OCI-LY1 (cell line): ENCODE measurements around the gene ALOX5.

Experiments
- H2AFZ ChIP-seq: fragments of 200-600 bp; sonication (generic), shearing (Covaris generic); 2 replicates; pipeline ENCODE4 v1.6.0; 2014; ENCODE audit warnings: antibody characterized with exemption, mild to moderate bottlenecking, low read length
- H3F3A ChIP-seq: fragments of 200-600 bp; sonication (generic), shearing (Covaris generic); 2 replicates; pipeline ENCODE4 v1.6.0; 2014; ENCODE audit warnings: mild to moderate bottlenecking, antibody characterized with exemption, low read length, moderate library complexity; ENCODE audit not compliant: insufficient read depth
- H3K27ac ChIP-seq: fragments of 200-600 bp; sonication (generic); 2 replicates; pipeline ENCODE4 v1.5.1; 2014; ENCODE audit warnings: low read length, mixed run types, mild to moderate bottlenecking, low read depth; ENCODE audit not compliant: poor library complexity, severe bottlenecking
- H3K27me3 ChIP-seq: fragments of 200-600 bp; sonication (generic); 2 replicates; pipeline ENCODE4 v1.6.0; 2014; ENCODE audit warnings: antibody characterized with exemption, mild to moderate bottlenecking, low read length, moderate library complexity; ENCODE audit not compliant: insufficient read depth
- H3K36me3 ChIP-seq: fragments of 200-600 bp; sonication (generic); 2 replicates; pipeline ENCODE4 v1.6.1; 2014; ENCODE audit warnings: mild to moderate bottlenecking, antibody characterized with exemption, low read length, moderate library complexity, mixed read lengths; ENCODE audit not compliant: insufficient read depth
- H3K4me1 ChIP-seq: fragments of 200-600 bp; sonication (generic); 2 replicates; pipeline ENCODE4 v1.5.1; 2014; ENCODE audit warnings: mild to moderate bottlenecking, low read length, moderate library complexity; ENCODE audit not compliant: insufficient read depth, severe bottlenecking
- H3K4me2 ChIP-seq: fragments of 200-600 bp; sonication (generic), shearing (Covaris generic); 2 replicates; pipeline ENCODE4 v1.6.1; 2014; ENCODE audit warnings: low read length
- H3K4me3 ChIP-seq: fragments of 200-600 bp; sonication (generic); 2 replicates; pipeline ENCODE4 v1.5.1; 2014; ENCODE audit warnings: low read length, low read depth, mild to moderate bottlenecking, mixed read lengths; ENCODE audit not compliant: poor library complexity, severe bottlenecking
- H3K79me2 ChIP-seq: fragments of 200-600 bp; shearing (Covaris generic); 2 replicates; pipeline ENCODE4 v1.6.1; 2016; ENCODE audit warnings: mixed run types, low read length, mixed read lengths; ENCODE audit not compliant: insufficient read depth
- H3K9ac ChIP-seq: fragments of 200-600 bp; sonication (generic), shearing (Covaris generic); 2 replicates; pipeline ENCODE4 v1.6.1; 2014; ENCODE audit warnings: mild to moderate bottlenecking, low read length, mixed read lengths
- H3K9me2 ChIP-seq: fragments of 200-600 bp; sonication (generic), shearing (Covaris generic); 2 replicates; pipeline ENCODE4 v1.6.1; 2014; ENCODE audit warnings: low read depth, mild to moderate bottlenecking, low read length, mixed read lengths
- H3K9me3 ChIP-seq: fragments of 200-600 bp; shearing (Covaris generic); 2 replicates; pipeline ENCODE4 v1.6.1; 2014; ENCODE audit warnings: low read length, mixed read lengths
- H4K20me1 ChIP-seq: fragments of 200-600 bp; sonication (generic), shearing (Covaris generic); 2 replicates; pipeline ENCODE4 v1.6.0; 2016; ENCODE audit warnings: mild to moderate bottlenecking, low read length; ENCODE audit not compliant: insufficient read depth
- CTCF ChIP-seq: fragments of 200-600 bp; sonication (generic), shearing (Covaris generic); IDR thresholded peaks from 2 replicates; pipeline ENCODE4 v1.5.1; 2017; ENCODE audit warnings: mild to moderate bottlenecking, antibody characterized with exemption, low read length, moderate library complexity, mixed read lengths
- EZH2 ChIP-seq: fragments of 200-600 bp; sonication (generic), shearing (Covaris generic); IDR thresholded peaks from 2 replicates; pipeline ENCODE4 v1.8.0; 2017; ENCODE audit warnings: borderline replicate concordance, mixed run types, mild to moderate bottlenecking, antibody characterized with exemption, low read length, moderate library complexity, mixed read lengths

Gene ALOX5

DNA sequence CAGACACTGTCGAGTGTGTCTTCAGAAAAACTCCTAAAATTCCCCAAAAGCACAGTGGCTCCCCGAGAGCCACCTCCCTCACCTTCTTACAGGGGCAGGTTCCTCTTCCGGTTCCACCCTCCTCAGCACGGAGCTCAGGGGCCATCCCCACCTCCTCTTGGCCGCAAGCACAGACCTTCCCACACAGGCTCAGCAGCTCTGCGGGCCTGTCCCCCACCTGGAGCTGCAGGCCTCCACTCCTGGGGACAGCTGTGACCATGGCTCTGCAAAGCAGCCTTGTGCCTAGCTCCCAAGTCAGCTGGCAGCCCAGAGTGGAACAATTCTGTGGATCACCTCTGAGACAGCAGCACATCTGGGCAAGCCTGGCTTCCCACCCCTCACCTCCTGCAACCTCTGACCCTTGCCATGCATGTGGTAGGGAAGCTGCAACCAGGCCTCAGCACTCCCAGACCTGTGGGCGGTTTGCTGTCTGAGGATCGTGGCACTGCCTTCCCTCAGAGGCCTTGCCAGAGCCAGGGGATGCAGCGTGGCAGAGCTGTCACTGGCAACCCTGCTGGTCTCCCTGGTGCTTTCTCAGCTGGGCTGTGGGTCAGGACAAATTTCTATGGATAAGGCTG lies 79.7 kb downstream of the ALOX5 start:
- peak overlapping the region; percentile 53 for H3K4me2 ChIP-seq
- peaks cover 16% of the 10 kb centered on the region; the same call in 1 of the 2 replicates for H3K36me3 ChIP-seq
- peak overlapping the region; percentile 68 for H3K27ac ChIP-seq
- H3K27me3 ChIP-seq: no peaks in the 10 kb centered on the region
- no peak overlapping the region for H2AFZ ChIP-seq
- H3K9me2 ChIP-seq: no peaks in the 10 kb centered on the region
- H3K79me2 ChIP-seq: no peaks in the 10 kb centered on the region
- peaks cover 46% of the 10 kb centered on the region for H3K4me1 ChIP-seq
- H3K9ac ChIP-seq: peak overlapping the region; percentile 41; the same call in 1 of the 2 replicates
- H3K9me3 ChIP-seq: no peaks in the 10 kb centered on the region
- no peaks in the 10 kb centered on the region for H4K20me1 ChIP-seq
- peak overlapping the region; percentile 4 for H3K4me3 ChIP-seq
- TF ChIP-seq EZH2 (no peak), CTCF (no peak)
- H3F3A ChIP-seq: peaks cover 5% of the 10 kb centered on the region; the same call in 1 of the 2 replicates

DNA sequence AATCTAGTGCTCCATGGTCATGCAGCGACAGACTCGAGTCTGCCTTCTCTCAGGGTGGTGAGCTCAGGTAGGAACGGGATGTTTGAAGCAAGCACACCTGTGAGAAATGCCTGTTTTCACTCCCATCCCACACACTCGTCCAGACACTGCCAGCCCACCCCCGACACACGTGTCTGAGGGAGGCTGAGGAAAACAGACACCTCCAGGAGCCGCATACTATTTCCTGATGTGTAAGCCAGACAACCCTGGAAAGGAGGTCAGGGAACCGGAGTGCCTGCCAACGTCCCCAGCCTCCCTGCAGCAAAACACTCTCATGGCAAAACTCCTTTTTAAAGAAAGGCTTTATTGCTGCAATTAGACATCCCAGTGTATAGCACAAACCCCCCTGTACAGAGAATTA lies 80.2 kb downstream of the ALOX5 start:
- no peaks in the 10 kb centered on the region for H3K9me2 ChIP-seq
- peak overlapping the region; percentile 4 for H3K4me3 ChIP-seq
- H2AFZ ChIP-seq: no peak overlapping the region
- H3K27ac ChIP-seq: peak overlapping the region; percentile 68
- no peaks in the 10 kb centered on the region for H4K20me1 ChIP-seq
- no peaks in the 10 kb centered on the region; the same call in 1 of the 2 replicates for H3F3A ChIP-seq
- H3K9me3 ChIP-seq: no peaks in the 10 kb centered on the region
- H3K27me3 ChIP-seq: no peaks in the 10 kb centered on the region
- H3K9ac ChIP-seq: peak overlapping the region; percentile 41; the same call in 1 of the 2 replicates
- TF ChIP-seq EZH2 (no peak), CTCF (no peak)
- H3K79me2 ChIP-seq: no peaks in the 10 kb centered on the region
- H3K4me1 ChIP-seq: peaks cover 46% of the 10 kb centered on the region
- H3K36me3 ChIP-seq: peaks cover 21% of the 10 kb centered on the region
- H3K4me2 ChIP-seq: peak overlapping the region; percentile 53; the same call in 1 of the 2 replicates

- H3K4me3 ChIP-seq: no peak overlapping the region
- no peaks in the 10 kb centered on the region for H3K9me2 ChIP-seq
- H3F3A ChIP-seq: no peaks in the 10 kb centered on the region
- no peak for TF ChIP-seq CTCF
- TF ChIP-seq EZH2: no peak
- no peaks in the 10 kb centered on the region for H3K9me3 ChIP-seq
- peaks cover 51% of the 10 kb centered on the region for H3K4me1 ChIP-seq
- H3K4me2 ChIP-seq: peak overlapping the region; percentile 6; the same call in 1 of the 2 replicates
- peak overlapping the region; percentile 68 for H3K27ac ChIP-seq
- no peaks in the 10 kb centered on the region for H3K27me3 ChIP-seq
- no peaks in the 10 kb centered on the region for H4K20me1 ChIP-seq
- no peaks in the 10 kb centered on the region for H3K79me2 ChIP-seq
- no peak overlapping the region for H2AFZ ChIP-seq
- peak overlapping the region; percentile 33; the same call in 1 of the 2 replicates for H3K9ac ChIP-seq
- peaks cover 22% of the 10 kb centered on the region for H3K36me3 ChIP-seq
Measured at GRCh38 chr10:45454859-45455258, 80.8 kb downstream of the ALOX5 start.
